ENCODE measurements around the gene MAPK8.

The MAPK8 gene

GRCh38 chr10:48480397-48481374 lies 174.2 kb downstream of the MAPK8 start:
- no peak for DNase-seq

GRCh38 chr10:48481385-48481784 lies 174.9 kb downstream of the MAPK8 start:
- DNase-seq = no peak

GRCh38 chr10:48482207-48482606 lies 175.7 kb downstream of the MAPK8 start:
- no peak for DNase-seq

- DNase-seq = no peak
These were observed 178.4 kb downstream of the MAPK8 start for GRCh38 chr10:48484911-48485310.

GRCh38 chr10:48485711-48486110 lies 179.2 kb downstream of the MAPK8 start:
- no peak for DNase-seq

- DNase-seq = no peak
These were observed 180.8 kb downstream of the MAPK8 start for GRCh38 chr10:48487244-48487643.
